Uterus (tissue), 4 donors: ENCODE measurements around the gene PRR23E. TPM values are rescaled to one million over a fixed set of nuclear protein-coding genes. Genes with fewer than 3 reads are reported as not detected.

Source experiments
- DNase-seq, 2 donors: peaks; one replicate each; pipeline ENCODE4 v3.0.0-alpha.2; 2019 to 2020
- H3K27ac ChIP-seq, 2 donors: fragments of 200-600 bp; sonication (generic); 1 replicate in 1 of 2; 2 replicates in 1 of 2; pipeline ENCODE4 v1.5.1; 2016 to 2018
- H3K27me3 ChIP-seq, 2 donors: fragments of 200-600 bp; sonication (generic); one replicate each; pipeline ENCODE4 v1.5.1; 2018 to 2019; ENCODE audit warnings: control low read depth in 1 of 2
- H3K36me3 ChIP-seq, 2 donors: fragments of 200-600 bp; sonication (generic); one replicate each; pipeline ENCODE4 v1.5.1; 2019; ENCODE audit warnings: control low read depth in 1 of 2
- H3K4me1 ChIP-seq, 2 donors: fragments of 200-600 bp; sonication (generic); one replicate each; pipeline ENCODE4 v1.5.1; 2018 to 2019; ENCODE audit warnings: control low read depth in 1 of 2
- H3K4me3 ChIP-seq, 2 donors: fragments of 200-600 bp; sonication (generic); 1 replicate in 1 of 2; 2 replicates in 1 of 2; pipeline ENCODE4 v1.5.1; 2018 to 2019; ENCODE audit warnings: mild to moderate bottlenecking in 1 of 2
- H3K9me3 ChIP-seq, 2 donors: fragments of 200-600 bp; sonication (generic); one replicate each; pipeline ENCODE4 v1.5.1; 2019; ENCODE audit warnings: control low read depth in 1 of 2
- CTCF ChIP-seq, 4 experiments: fragments of 200-600 bp in 2 of 4; fragments of 450-650 bp in 2 of 4; sonication (generic) in 2 of 4; IDR thresholded peaks; one replicate each; pipeline ENCODE4 v1.5.1; 2016 to 2019; ENCODE audit warnings: antibody characterized with exemption in 4 of 4, mild to moderate bottlenecking in 2 of 4, moderate library complexity in 1 of 4
- POLR2A ChIP-seq, 2 donors: fragments of 450-650 bp; IDR thresholded peaks; one replicate each; pipeline ENCODE4 v1.6.1; 2016; ENCODE audit warnings: antibody characterized with exemption in 2 of 2, mild to moderate bottlenecking in 1 of 2, moderate library complexity in 1 of 2
- intact Hi-C: fragments of 100-400 bp; cut with DNase I; formaldehyde crosslinking; loops from one replicate; pipeline ENCODE4 v1.15.1; 2023; ENCODE audit warnings: low total_unique reads
- total RNA-seq, 4 donors: library from RNA; depleted of rRNA in 3 of 4; stranded (reverse); fragments of >200 nt in 3 of 4; gene quantifications; one replicate each; pipeline versions ENCODE4 v1.1.0 to v1.2.4, GENCODE V29; 2014 to 2023
- donor health status: DM: yes; HTN: yes; CAD: no.

The PRR23E gene
- total RNA-seq, 4 donors from 2014 or later = not detected

DNA sequence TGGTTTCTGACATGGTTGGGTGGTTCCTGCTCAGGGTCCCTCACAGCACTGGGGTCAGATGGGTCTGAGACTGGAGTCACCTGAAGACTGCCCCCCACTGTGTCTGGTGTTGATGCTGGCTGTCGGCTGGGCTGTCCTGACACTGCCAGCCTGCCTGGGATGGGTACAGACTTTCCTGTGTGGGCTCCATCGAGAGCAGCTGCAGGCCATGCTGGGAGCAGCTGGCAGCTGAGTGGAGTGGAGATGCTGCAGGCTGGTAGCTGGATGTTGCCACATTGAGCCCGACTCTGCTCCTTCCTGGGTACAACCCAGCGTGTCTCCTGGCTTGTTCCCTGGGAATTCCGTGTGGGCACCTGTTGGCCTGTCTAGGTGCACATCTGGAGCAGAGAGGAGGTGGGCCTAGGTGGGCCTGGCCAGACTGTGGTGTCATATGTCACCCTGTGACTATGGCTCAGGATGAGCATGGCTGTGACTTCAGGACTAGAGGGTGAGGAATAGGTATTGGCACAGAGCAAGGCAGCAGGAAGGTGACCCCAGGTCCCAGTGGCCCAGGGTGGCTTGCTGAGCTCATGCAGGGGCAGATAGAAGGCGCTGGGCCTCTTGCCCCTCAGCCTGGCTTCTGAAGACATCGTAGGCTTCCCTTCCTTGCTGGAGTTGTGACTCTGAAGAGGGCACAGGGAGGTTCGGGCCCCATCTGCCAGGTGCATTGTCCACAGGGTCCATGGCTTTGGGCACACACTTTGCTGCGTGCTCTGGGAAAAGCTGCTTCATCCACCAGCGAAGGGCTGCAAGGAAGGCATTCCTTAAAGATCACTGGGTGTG is 40.0 kb upstream of the PRR23E start:
- Histone ChIP-seq H3K9me3 (no peaks in the 10 kb centered on the region), H3K4me1 (no peaks in the 10 kb centered on the region), H3K27ac (no peak overlapping the region), H3K4me3 (no peak overlapping the region), H3K36me3 (no peaks in the 10 kb centered on the region), H3K27me3 (no peaks in the 10 kb centered on the region)
- DNase-seq = peak; percentile 0 to 3
- no peak for TF ChIP-seq CTCF (IDR thresholded peaks at IDR 0.05)
- TF ChIP-seq POLR2A (IDR thresholded peaks at IDR 0.05) = no peak
- intact Hi-C loops = no loop called here

- Histone ChIP-seq H3K4me1 (no peaks in the 10 kb centered on the region), H3K36me3 (no peaks in the 10 kb centered on the region), H3K9me3 (no peaks in the 10 kb centered on the region), H3K27me3 (no peaks in the 10 kb centered on the region), H3K4me3 (no peak overlapping the region), H3K27ac (no peak overlapping the region)
- intact Hi-C loops = no loop called here
- TF ChIP-seq CTCF (IDR thresholded peaks at IDR 0.05) = no peak
- no peak for TF ChIP-seq POLR2A (IDR thresholded peaks at IDR 0.05)
- peak; percentile 5 to 8 for DNase-seq
These were observed 39.5 kb upstream of the PRR23E start for GRCh38 chr3:127153506-127153815.

DNA sequence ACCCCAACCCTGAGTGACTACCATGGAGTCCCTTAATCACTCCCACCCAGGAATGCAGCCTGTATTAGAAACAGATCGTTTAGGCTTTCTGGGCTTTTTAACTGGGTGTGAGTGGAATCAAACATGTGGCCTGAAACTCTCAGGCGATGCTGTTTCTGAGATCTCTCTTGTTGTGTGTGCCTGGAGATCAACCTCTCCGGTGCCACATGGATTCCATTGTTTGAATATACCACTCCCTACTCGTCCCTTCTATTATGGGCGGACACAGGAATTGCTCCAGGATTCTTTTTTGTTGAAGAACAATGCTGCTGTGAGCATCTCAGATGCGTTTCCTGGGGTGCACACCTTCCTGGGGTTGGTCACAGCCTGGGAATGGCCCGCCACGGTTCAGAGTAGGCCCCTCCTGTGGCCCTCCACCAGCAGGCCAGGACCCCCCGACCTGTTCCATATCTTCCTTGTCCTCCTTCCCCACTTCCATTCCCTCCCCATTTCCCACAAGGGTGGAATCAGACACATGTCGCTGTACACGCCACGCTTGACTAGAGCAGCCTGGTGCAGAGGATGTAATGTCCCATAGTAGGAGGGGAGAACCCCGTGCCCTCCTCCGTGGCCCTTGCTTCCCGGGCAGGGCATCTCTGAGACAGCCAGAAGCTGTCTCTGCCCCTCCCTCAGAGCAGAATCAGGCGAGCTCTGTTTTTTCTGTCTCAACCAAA is 36.4 kb upstream of the PRR23E start:
- no peak for TF ChIP-seq POLR2A (IDR thresholded peaks at IDR 0.05)
- no peak for TF ChIP-seq CTCF (IDR thresholded peaks at IDR 0.05)
- intact Hi-C loops = no loop called here
- H3K4me3 ChIP-seq = no peak overlapping the region
- no peaks in the 10 kb centered on the region for H3K36me3 ChIP-seq
- H3K27me3 ChIP-seq = no peaks in the 10 kb centered on the region
- no peaks in the 10 kb centered on the region for H3K9me3 ChIP-seq
- no peak overlapping the region for H3K27ac ChIP-seq
- no peaks in the 10 kb centered on the region for H3K4me1 ChIP-seq
- no peak for DNase-seq

DNA sequence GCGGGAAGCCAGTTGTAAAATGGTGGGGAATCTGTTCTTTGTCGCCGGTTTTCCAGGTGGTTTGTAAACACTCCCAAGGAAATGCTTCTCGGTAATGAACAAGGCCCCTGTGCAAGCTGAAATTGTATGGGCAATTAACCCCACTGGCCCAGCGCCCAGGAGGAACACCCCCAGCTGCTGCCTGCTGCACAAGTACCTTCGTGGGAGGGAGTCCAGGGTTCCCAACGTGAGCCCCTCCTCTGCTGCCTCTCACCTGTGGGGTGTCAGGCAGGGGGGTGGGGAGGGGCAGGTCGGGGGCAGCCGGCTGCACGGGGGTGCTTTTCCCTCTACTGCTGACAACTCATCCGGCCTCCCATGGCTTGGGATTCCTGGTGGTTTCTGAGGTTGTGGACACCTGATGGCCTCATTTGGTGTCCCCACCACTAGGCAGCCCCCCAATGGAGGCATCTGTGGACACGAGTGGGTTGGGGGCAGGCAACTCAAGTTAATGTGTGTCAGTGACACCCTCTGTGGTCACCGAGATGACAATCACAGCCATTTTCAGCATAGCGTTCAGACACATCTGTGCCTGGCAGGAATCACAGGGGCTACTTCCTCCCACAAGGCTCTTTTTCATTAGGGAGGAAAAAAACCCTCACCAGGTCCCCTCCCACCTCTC is 35.6 kb upstream of the PRR23E start:
- Histone ChIP-seq H3K36me3 (no peaks in the 10 kb centered on the region), H3K27me3 (no peaks in the 10 kb centered on the region), H3K4me3 (no peak overlapping the region), H3K4me1 (no peaks in the 10 kb centered on the region), H3K27ac (no peak overlapping the region), H3K9me3 (no peaks in the 10 kb centered on the region)
- no peak for TF ChIP-seq CTCF (IDR thresholded peaks at IDR 0.05)
- TF ChIP-seq POLR2A (IDR thresholded peaks at IDR 0.05) = no peak
- intact Hi-C loops = no loop called here
- peak in 1 of 2 donors; percentile 4 for DNase-seq
